ENCODE measurements around the gene MUC5AC.

Gene MUC5AC

DNA sequence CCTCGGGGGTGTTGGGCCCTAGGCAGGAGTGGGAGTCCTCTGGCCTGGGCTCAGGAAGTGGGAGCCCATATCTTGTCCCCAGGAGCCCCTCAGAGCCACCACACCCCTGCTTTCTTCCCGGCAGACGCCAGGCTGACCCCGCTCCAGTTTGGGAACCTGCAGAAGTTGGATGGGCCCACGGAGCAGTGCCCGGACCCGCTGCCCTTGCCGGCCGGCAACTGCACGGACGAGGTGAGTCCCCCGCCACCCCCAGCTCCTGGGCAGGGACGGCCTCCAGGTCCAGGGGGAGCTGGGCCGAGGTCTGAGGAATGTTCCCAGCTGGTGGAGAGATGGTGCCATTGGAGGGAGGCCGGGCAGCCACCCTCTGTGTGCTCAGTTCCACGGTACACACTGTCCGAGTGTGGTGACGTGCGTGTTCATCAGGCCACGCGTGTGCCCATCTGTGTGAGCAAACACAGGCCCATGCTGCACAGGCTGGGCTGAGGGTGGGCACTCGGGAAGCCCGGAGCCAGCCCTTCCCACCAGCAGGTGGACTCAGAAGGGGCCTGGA, 69.9 kb downstream of the MUC5AC start:
- DNase-seq, result no peak

DNA sequence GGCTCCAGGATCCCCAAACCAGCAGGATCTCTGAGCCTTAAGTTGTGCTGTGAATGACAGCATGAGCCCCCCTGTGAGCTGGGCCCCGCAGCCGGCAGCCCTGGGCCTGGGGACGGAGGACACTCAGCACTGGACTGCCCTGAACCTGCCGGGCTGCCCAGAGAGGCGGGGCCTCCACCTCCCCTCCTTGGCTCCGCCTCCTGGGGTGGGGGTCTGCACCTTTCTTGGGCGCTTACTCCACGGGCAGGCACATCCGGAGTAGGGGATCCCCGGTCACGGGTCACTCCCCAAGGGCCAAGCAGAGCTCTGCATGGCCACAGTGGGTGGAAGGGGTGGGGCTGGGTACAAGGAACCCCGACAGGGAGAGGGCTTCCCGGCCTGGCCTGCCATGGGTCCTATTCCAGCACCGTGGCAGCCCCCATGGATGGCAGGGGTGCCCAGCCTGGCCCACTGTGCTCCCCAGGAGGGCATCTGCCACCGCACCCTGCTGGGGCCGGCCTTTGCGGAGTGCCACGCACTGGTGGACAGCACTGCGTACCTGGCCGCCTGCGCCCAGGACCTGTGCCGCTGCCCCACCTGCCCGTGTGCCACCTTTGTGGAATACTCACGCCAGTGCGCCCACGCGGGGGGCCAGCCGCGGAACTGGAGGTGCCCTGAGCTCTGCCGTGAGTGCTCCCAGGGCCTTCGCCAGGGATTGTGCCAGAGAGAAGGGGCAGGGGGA, 70.5 kb downstream of the MUC5AC start:
- no peak for DNase-seq

DNA sequence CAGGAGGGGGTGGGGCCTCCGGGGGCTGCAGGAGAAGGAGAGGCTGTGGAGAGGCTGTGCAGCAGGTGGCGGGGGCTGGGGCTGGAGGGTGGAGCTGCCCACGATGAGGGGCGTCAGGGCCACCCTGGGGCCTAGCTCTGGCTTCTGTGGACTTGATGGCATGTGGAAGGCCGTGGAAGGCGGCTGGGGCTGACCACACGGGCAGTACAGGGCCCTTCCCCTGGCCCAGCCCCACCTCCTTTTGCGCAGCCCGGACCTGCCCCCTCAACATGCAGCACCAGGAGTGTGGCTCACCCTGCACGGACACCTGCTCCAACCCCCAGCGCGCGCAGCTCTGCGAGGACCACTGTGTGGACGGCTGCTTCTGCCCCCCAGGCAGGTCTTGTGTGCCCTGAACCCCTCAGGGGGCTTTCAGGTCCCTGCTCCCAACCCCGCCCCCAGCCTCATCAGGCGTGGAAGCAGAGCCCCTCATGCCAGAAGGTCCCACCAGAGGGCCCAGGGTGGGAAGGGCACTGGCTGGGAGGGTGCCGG, 71.2 kb downstream of the MUC5AC start:
- DNase-seq, result no peak

DNA sequence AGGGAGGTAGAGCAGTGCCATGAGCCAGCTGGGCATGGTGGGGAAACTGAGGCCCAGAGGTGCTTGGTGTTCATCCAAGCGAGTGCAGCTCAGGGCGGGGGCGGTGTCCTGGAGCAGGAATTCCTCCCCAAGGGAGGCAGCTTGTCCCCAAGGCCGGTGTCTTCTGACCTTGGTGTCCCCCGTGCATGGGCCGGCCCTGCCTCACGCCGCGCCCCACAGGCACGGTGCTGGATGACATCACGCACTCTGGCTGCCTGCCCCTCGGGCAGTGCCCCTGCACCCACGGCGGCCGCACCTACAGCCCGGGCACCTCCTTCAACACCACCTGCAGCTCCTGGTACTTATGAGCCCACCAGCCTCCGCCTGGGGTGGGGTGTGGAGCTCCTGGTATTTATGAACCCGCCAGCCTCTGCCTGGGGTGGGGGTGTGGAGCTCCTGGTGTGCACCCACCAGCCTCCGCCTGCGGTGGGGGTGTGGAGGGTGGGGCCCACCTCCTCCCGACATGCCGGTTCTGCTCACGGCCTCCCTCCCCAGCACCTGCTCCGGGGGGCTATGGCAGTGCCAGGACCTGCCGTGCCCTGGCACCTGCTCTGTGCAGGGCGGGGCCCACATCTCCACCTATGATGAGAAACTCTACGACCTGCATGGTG, 71.8 kb downstream of the MUC5AC start:
- no peak for DNase-seq

DNA sequence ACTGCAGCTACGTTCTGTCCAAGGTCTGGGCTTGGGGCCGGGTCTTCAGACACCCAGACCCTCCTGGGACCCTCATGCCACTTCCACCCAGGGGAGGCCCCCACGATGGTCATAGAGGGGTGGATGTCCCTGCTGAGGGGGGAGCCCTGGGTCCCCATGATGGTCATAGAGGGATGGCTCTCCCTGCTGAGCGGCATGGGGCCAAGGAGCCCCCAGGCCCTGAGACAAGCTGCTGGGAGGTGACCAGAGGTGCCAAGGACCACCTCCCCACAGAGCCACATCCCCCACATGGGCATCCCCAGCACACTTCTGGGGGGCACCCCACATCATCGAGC, 72.3 kb downstream of the MUC5AC start:
- DNase-seq, result no peak

DNA sequence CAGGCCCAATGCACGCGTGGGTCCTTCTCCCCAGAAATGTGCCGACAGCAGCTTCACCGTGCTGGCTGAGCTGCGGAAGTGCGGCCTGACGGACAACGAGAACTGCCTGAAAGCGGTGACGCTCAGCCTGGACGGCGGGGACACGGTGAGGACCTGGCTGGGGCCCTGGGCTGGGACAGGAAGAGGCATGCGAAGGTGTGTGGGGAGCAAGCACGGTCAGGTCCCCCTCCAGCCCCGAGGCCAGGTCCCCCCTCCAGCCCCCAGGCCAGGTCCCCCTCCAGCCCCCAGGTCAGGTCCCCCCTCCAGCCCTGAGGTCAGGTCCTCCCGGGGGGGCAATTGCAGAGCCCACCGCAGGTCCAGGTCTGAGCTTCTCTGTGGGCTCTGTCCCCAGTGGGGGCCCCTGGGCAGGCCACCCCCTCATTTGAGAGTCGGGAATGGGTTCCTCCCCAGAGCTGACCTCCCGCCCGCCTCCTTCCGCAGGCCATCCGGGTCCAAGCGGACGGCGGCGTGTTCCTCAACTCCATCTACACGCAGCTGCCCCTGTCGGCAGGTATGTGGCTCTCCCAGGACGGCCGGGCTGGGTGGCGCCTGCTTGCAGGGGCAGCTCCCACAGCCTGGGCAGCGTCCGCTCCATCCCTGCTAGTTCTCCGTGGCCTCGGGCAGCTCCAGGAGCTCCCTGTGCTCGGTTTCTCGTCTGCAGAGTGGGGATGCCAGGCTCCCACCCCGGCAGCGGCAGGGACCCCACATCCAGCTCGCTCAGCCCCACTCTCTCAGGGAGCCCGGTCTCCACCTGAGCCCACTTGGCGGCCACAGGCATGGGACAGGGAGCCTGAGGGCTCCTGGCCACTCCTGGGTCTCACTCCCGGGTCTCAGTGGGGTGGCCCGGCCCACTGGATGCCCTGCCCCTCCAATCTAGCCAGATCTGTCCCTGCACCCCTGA, 73.0 kb downstream of the MUC5AC start:
- DNase-seq, result no peak

DNA sequence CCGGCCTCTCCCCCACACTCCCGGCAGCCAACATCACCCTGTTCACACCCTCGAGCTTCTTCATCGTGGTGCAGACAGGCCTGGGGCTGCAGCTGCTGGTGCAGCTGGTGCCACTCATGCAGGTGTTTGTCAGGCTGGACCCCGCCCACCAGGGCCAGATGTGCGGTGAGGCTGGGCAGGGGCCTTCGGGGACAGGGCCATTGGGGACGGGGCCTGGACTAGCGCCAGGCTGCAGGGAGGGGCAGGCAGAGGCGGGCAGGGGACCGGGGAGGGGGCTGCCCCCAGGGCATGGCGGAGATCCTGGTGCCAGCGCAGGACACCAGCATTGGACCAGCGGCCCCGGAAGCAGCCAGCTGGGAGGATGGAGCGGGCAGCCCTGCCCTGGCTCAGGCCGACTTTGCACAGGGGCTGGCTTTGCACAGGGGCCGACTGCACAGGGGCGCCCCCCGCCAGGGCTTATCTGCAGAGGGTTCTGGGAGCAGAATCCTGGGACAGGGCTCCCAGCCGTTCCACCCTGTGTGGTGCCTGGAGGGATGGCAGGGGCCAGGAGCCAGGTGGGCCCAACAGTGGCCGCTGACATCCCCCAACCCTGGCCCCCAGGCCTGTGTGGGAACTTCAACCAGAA, 73.8 kb downstream of the MUC5AC start:
- no peak for DNase-seq

DNA sequence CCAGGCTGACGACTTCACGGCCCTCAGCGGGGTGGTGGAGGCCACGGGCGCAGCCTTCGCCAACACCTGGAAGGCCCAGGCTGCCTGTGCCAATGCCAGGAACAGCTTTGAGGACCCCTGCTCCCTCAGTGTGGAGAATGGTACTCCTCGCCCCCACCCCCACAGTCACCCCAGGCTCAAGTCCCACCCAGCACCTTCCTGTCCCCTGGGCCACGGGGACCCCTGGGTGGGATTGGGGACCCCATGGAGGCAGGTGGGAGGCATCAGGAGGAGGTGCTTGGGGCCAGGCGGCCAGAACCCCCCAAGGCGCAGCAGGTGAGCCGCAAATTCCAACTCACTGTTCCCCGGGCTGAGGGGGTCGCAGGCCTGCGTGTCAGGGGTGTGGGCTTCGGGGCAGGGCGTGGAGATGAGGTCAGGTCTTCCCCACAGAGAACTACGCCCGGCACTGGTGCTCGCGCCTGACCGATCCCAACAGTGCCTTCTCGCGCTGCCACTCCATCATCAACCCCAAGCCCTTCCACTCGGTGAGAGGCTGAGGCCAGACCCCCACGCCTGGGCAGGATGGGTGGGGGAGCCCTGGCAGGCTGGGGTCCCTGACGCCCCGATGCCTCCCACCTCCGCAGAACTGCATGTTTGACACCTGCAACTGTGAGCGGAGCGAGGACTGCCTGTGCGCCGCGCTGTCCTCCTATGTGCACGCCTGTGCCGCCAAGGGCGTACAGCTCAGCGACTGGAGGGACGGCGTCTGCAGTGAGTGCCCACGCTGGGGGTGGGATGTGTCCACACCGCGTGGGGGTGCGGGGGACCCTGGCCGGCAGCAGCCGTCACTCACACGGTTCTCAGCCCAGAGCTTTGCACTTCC, 74.5 kb downstream of the MUC5AC start:
- DNase-seq, result no peak

DNA sequence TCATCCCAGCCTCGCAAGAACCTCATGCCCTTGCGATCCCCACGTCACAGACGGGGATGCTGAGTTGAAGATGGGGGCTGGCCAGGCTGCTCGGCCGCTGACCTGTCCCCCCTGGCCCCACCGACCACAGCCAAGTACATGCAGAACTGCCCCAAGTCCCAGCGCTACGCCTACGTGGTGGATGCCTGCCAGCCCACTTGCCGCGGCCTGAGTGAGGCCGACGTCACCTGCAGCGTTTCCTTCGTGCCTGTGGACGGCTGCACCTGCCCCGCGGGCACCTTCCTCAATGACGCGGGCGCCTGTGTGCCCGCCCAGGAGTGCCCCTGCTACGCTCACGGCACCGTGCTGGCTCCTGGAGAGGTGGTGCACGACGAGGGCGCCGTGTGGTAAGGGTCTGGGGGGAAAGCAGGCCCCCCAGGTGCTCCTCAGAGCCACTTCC, 75.1 kb downstream of the MUC5AC start:
- DNase-seq, result no peak

DNA sequence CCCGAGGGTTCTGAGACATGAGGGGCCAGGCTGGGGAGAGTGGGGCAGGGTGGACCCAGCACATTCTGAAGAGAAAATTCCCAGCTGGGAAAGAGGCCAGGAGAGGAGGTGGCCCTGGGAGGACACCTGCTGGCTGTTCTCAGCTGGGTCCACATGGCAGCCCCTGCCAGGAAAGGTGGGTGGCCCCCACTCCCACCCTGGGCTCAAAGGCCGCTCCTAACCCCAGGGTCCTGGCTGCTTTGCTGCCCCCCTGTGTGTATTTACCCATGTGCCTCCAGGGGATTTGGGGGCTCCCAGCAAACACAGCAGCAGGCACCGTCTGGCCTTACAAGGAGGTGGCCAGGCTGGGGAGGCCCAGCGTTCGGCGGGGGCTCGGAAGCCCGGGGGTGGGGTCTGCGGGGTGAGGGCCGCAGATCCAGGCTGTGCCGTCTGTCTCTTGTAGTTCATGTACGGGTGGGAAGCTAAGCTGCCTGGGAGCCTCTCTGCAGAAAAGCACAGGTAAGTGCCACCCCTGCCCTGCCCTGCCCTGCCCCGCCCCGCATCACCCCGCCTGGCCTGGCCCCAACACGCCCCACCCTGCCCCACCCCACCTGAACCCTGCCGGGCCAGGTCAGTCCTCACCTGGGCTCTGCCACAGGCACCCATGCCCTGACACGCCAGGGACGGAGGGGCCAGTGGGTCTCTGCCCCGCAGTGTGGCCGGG, 75.7 kb downstream of the MUC5AC start:
- no peak for DNase-seq

DNA sequence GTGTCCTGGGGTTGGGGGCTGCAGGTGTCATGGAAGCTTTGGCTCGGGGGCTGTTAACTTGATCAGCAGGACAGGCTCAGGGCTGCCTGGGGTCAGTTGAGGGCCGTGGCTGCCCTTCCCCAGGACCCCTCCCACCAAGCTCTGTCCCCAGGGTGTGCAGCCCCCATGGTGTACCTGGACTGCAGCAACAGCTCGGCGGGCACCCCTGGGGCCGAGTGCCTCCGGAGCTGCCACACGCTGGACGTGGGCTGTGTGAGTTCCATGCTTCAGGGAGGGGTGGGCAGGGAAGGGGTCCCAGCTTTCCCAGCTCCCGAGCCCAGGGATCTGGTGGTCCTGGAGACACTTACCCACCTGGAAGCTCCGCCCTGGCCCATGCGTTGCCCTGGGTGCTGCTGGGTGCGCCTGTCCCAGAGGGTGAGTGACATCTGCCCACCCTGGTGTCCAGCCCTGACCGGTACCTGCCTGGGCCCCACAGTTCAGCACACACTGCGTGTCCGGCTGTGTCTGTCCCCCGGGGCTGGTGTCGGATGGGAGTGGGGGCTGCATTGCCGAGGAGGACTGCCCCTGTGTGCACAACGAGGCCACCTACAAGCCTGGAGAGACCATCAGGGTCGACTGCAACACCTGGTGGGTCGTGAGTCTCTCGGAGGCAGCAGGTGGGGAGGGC, 76.4 kb downstream of the MUC5AC start:
- DNase-seq, result no peak

DNA sequence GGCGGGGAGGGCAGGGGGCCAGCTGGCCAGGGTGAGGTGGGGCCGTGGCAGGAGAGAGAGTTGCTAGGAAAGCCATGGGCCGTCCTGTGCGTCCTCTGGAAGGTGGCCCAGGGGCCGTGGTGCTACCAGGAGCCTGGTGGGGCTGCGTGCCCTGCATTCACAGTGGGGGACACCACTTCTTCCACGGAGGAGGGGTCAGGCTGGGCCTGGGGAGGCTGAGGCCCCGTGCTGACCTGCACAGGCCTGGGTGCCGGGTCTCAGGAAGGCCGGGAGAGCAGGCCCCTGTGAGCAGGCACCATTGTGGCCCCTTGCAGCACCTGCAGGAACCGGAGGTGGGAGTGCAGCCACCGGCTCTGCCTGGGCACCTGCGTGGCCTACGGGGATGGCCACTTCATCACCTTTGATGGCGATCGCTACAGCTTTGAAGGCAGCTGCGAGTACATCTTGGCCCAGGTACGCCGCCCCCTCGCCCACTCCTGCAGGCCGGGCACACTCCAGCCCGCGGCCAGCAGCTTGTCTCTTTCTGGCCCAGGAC, 77.1 kb downstream of the MUC5AC start:
- DNase-seq, result no peak

DNA sequence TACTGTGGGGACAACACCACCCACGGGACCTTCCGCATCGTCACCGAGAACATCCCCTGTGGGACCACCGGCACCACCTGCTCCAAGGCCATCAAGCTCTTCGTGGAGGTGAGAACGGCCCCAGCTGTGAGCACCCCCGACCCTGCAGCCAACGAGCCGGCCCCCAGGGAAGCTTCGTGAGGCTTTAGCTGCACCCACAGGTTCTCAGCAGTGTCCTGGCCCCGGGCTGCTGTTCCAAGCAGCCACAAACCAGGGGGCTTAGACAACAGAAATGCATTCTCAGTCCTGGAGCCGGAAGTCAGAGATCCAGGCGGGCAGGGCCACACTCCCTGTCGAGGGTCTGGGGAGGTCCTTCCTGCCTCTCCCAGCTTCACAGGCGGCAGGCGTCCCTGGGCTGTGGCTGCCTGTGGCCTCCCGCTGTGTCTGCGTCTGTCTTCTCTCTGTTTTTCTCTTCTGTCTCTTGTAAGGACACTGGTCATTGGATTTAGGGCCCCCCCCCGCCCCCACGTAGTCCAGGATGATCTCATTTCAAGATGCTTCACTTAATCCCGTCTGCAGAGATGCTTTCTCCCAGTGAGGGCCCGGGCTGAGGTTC, 77.7 kb downstream of the MUC5AC start:
- DNase-seq, result no peak

DNA sequence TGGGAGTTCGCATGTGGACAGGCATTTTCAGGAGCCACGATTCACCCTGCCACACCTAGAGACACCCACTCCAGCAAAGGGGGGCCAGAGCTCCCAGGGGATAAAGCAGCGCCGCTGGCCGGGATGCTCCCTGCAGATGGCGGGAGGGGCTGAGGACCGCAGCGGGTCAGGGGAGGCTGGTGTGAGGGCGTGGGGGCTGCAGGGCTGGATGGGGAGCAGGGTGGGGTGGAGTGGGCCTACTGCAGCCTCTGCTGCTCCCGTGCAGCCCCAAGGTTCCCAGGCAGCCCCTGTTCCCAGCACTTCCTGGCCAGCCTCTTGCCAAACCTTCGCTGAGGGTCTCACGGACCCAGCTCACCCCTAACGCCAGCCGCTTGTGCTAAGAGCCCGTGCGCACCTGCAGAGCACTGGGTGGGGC, 78.2 kb downstream of the MUC5AC start:
- DNase-seq, result no peak

DNA sequence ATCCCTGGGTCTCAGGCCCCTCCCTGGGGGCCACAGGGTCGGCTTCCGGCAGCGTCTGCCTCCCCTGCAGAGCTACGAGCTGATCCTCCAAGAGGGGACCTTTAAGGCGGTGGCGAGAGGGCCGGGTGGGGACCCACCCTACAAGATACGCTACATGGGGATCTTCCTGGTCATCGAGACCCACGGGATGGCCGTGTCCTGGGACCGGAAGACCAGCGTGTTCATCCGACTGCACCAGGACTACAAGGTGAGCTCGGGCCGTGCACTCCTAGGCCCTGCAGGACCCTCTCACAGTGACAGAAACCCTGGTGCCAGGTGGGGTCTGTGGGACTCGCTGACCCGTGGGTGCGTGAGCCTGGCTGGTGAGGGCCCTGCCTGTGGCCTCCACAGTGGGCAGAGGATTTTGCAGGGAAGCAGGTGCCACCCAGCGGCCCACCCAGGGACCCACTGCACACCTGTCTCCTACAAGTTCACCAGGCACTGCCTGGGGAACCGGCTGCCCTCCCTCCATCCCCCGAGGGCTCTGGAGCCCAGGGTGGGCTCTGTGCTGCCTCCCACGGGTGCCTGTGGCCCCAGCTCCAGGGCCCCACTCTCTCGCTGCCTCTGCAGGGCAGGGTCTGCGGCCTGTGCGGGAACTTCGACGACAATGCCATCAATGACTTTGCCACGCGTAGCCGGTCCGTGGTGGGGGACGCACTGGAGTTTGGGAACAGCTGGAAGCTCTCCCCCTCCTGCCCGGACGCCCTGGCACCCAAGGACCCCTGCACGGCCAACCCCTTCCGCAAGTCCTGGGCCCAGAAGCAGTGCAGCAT, 78.8 kb downstream of the MUC5AC start:
- DNase-seq, result no peak

DNA sequence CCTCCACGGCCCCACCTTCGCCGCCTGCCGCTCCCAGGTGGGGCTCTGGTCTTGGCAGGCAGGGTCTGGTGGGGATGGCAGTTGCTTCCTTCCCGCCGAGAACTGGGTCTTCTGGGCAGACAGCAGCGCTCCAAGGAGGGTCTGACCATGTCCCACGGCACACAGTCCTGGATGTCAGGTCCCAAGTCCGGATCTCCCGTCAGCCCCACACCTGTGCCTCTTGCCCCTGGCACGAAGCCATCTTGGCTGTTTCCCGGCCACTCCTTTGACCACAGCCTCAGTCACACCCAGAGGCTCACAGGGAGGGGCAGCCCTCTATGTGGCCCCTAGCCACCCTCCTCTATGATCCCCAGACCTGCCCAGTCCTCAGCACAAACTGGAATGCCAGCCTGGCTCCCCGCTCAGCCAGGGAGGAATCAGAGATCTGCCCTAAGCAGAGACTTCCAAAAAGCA, 79.4 kb downstream of the MUC5AC start:
- DNase-seq, result no peak

DNA sequence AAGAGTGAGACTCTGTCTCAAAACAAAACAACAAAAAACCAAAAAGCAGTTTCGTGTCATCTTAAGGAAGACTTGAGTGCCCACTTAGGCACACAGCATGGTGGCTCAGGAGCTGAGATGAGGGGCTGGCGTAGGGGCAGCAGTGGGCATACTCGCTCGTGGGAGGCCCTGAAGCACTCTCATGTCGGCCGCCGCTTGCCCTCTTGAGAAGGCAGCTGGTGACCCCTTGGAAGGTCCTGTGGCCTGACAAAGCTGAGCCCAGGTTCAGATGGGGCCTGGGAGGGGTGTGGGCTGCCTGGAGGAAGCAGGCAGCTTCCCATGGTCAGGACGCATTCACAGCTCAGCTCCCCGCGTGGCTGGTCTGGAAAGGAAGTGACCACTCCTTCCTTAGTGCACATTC, 80.1 kb downstream of the MUC5AC start:
- DNase-seq, result no peak

DNA sequence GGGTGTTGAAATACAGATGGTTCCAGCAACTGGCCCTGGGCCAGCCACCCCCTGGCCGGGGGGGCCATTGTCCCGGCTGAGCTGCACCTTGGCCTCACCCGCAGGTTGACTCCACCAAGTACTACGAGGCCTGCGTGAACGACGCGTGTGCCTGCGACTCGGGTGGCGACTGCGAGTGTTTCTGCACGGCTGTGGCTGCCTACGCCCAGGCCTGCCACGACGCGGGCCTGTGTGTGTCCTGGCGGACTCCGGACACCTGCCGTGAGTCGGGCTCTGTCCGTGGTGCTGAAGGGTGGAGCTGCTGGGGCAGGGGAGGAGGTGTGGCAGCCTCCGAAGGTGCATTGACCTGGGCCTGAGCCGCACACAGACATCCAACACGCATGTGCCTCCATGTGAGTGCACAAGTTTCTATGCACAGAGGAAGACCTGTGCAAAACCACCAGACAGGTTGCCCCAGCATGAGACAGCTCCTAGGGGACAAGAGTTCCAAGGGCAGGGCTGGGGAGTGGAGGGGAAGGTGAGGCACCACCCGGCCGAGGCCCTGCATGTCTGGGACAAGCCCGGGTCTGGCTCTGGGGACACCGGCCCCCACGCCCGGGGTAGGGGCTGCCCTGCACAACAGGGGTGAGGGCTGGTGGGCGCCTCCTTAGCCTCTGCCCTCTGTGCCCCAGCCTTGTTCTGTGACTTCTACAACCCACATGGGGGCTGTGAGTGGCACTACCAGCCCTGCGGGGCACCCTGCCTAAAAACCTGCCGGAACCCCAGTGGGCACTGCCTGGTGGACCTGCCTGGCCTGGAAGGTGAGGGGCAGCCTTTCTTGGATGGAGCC, 81.2 kb downstream of the MUC5AC start:
- no peak for DNase-seq
